Stimulated activated CD4-positive, alpha-beta T cell treated with anti-CD3 and anti-CD28 coated beads, TNF-alpha, amount 100 ng/mL, for 24 hours (primary cell): Measurements from ENCODE around the gene CEACAM16.

ENCODE experiments used
- DNase-seq, 3 experiments: peaks; one replicate each; pipeline ENCODE4 v3.0.0-alpha.2; 2020; ENCODE audit warnings: low read depth in 3 of 3

Gene CEACAM16

DNA sequence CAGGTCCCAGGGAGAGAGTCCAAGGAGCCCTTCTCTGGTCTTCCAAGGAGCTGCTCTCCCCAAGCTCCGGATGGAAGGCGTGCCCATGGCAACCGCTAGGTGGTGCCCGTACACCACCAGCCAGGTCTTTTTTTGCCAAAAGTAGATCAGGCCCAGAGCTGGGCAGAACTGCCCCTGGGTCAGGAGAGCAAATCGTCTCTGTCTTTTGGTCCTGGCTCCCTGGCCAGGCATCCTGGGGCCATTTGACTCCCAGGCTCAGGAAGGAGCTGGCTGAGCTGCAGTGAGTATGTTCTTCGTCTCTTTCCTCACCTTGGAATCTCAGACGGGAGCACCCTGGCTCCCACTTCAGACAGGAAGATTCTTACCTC lies 25.0 kb downstream of the CEACAM16 start:
- peak; percentile 57 to 76 (median 63) for DNase-seq

- DNase-seq, result no peak
Measured at GRCh38 chr19:44725251-44725650, 26.3 kb downstream of the CEACAM16 start.

GRCh38 chr19:44725684-44726083 lies 26.7 kb downstream of the CEACAM16 start:
- no peak for DNase-seq

DNA sequence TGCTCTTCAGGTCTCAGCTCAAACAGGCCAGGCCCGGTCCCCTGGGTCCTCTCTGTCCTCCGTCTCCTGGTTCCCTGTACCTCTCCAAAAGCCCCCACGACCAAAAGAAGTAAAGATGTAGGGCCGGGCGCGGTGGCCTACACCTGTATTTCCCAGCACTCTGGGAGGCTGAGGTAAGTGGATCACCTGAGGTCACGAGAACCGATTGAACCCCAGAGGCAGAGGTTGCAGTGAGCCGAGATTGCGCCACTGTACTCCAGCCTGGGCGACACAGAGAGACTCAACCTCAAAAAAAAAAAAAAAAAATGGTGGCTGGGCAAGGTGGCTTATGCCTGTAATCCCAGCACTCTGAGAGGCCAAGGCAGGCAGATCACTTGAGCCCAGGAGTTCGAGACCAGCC lies 27.5 kb downstream of the CEACAM16 start:
- DNase-seq, result no peak

GRCh38 chr19:44728178-44728577 lies 29.2 kb downstream of the CEACAM16 start:
- DNase-seq, result no peak

GRCh38 chr19:44729516-44730033 lies 30.6 kb downstream of the CEACAM16 start:
- DNase-seq, result no peak

- DNase-seq, result no peak
Measured at GRCh38 chr19:44731081-44731480, 32.1 kb downstream of the CEACAM16 start.

GRCh38 chr19:44731622-44732021 lies 32.7 kb downstream of the CEACAM16 start:
- DNase-seq, result no peak

DNA sequence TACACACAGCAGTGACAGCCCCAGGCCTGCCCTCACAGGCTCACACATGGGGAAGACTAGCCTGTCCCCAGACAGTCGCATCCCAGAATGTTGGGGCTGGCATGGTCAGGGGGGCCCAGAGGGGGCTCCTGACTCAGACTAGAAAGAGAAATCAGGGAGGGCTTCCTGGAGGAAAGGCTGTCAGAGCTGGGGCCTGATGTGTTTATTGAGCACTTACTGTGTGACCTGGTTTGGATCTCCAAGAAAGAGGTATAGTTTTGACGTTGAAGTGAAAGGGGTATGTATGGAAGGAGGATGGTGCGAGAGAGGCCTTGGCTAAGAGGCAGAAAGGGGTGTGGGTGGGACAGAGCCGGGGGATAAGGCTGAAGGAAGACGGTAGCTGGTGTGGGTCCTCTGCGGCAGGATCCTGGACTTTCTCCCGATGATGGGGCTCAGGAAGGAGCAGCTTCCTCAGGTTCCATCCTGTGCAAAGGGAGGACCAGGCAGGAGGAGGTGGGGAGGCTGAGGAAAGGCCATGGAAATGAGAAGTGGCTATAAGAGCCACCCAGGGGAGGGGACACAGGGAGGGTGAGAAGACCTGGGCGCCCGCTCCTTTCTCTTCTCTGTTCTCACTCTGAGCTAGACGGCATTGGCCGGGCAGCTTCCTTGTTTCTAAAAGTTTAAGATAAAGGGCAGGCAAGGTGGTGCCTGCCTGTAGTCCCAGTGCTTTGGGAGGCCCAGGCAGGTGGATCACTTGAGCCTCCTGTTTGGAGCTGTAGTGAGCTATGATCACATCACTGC lies 33.5 kb downstream of the CEACAM16 start:
- DNase-seq, result no peak

GRCh38 chr19:44734357-44734756 lies 35.4 kb downstream of the CEACAM16 start:
- DNase-seq, result no peak

DNA sequence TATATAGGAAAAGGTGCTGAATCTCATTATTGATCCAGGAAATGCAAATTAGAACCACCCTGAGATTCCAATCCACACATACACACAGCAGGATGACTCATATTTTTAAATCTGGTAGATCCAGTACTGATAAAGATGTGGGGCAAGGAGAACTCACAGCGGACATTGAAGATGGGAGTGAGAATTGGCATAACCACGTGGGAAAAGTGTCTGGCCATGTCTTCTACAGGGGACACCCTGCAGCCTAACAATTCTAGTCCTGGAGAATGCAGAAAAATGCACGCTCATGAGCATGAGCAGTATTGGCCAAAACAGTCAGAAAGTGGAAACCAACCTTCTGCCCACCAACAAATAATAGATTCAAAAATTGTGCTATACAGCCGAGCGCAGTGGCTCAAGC lies 36.1 kb downstream of the CEACAM16 start:
- no peak for DNase-seq

DNA sequence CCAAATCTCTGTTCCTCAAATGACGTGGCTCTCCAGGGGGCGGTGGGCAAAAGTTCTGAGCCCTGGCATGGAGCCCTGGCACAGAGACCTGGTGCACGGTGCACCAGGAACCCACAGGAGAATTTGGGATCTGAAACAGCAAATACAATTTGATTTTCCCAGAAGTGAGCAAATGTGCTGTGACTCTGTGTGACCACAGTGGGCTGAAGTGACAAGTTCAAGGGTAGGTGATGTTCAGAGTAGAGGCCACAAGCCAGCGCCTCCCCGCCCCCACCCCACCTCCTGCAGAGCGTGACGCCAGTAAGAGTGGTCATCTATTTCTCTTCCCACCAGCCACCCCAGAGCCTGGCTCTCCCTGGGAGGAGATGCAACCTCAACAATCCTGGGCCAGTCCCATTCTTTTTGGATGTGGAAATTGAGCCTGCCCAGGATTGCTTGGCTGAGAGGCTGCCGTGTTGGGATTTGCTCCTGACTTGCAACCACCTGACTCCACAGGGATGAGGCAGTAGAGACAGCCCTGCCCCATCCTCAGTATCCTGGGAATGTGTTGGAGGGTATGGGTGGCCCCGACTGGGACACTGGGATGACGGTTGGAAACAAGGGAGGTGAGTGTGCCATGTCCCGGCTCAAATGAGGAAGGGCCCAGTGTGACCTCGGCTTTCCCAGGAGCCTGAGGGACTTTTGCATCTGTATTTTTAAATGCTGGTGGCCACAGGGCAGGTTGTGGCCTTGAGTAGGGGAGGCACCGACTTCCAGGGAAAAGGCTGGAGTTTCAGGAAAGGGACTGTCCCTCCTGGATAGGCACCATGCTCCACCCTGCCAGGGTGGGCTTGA lies 38.5 kb downstream of the CEACAM16 start:
- DNase-seq, result no peak

- DNase-seq, result no peak
Measured at GRCh38 chr19:44738136-44738535, 39.2 kb downstream of the CEACAM16 start.

DNA sequence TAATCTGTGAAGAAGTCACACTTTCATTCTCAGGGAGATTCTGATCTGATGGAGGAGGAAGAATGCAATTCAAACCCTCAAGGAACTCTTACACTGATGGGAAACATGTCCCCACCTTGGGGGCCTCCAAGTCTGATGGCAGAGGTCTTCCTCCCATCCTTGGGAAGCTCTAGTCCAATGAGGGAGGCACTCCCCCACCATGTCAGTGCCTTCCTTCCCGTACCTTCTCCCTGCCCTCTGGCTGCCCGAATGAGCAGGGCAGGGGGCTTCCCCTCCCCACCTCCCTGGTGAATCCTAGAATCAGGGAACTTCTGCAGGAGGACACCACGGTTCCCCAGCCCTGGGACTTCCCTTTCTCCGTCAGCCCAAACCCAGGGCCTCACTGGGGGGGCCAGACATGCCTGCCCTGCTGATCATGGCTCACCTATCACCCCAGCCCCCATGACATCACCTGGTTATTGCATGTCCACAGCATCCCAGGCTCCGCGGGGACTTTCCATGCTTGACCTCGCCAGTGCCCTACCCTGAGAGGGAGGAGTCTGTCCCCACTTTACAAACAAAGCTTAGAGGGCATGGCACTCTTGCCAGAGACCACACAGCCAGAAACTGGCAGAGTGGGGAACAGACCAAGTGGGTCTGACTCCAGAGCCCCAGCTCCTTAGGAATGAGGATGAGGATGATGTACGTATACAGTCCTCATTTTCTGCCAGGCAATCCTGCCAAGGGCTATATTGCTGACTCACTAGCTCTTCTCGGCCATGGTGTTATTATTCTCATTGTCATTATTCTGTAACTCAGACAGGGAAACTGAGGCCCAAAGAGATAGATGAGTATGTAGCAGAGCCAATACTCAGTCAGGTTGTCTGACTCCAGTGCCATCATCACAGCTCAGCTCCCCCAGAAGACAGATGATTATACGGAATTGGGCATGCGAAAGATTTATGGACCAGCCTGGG lies 39.9 kb downstream of the CEACAM16 start:
- DNase-seq, result no peak

- no peak for DNase-seq
Measured at GRCh38 chr19:44740351-44740824, 41.4 kb downstream of the CEACAM16 start.

DNA sequence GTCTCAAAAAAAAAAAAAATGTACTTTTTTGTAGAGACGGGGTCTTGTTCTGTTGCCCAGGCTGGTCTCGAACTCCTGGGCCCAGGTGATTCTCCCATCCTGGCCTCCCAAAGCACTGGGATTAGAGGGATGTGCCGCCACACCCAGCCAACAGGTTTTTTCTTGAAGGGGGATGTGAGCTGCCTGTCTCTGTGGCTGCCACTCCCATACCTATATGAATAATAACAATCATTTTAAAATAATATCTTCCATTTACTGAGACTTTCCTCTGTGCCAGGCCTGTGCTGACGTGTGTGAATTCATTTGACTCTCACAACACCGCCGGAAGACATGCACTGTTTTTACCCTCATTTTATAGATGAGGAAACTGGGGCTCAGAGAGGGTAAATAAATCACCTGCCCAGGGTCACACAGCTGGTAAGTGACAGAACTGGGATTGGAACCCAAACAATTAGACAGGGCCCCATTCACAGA lies 42.3 kb downstream of the CEACAM16 start:
- no peak for DNase-seq

DNA sequence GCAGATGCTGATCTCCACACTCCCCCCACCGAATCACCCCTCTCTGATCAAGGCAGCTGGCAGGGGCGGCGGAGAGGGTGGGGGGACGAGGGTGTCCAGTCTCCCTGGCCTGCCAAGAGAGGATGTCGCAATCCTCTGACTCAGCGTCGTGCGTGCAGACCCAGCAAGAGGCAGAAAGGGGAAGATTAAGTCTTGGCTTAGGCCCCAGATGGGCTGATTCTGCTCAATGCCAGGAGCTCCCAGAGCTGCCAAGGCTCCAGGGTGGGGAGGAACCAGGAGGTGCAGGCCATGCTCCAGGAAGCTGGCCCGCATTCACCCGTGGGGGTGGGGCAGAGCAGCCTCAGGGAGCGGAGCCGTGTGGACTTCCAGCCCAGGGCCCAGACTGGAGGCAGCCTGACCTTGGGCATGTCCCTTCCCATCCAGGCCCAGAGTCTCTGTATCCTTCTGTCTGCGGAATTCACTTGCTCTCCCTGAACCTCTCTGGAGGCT lies 42.9 kb downstream of the CEACAM16 start:
- DNase-seq, result peak in 1 of 3 experiments; percentile 34

DNA sequence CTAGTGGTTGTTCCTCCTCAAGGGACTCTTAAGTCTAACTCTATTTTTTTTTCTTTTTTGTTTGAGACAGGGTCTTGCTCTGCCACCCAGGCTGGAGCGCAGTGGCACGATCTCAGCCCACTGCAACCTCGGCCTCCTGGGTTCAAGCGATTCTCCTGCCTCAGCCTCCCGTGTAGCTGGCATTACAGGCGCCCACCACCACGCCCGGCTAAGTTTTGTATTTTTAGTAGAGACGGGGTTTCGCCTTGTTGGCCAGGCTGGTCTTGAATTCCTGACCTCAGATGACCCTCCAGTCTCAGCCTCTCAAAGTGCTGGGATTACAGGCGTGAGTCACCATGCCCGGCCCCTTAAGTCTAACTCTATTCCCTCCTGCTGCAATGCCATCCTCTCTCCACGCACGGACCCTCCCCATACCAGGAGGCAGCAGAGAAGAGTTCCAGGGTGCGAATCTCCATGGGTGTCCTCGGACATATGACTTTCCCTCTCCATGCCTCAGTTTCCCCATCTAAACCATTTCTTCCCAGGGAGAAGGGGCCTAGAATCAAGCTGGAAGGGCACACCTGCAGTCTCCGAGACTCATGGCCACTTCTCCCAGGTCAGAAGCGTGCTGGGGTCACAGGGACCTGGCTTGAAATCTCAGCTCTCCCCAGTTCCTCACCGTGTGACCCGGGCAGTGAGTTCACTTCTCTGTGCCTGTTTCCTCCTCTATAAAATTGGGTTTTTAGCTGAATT lies 43.5 kb downstream of the CEACAM16 start:
- no peak for DNase-seq

GRCh38 chr19:44744871-44745332 lies 46.0 kb downstream of the CEACAM16 start:
- DNase-seq, result no peak

GRCh38 chr19:44745341-44745831 lies 46.4 kb downstream of the CEACAM16 start:
- no peak for DNase-seq
